GM21717 (cell line): ENCODE measurements around the gene MATK.
"Not testable (repeated sequence)": the region's sequence is repeated elsewhere in the genome, so short reads cannot be mapped to it uniquely, and the experiment has no call there.

Experiments used
- ATAC-seq: cut with Tn5 transposase; IDR thresholded peaks from one replicate; pipeline ENCODE4 v1.9.1; 2021; ENCODE audit warnings: mild to moderate bottlenecking, moderate library complexity; ENCODE audit not compliant: unreplicated experiment

Gene MATK

DNA sequence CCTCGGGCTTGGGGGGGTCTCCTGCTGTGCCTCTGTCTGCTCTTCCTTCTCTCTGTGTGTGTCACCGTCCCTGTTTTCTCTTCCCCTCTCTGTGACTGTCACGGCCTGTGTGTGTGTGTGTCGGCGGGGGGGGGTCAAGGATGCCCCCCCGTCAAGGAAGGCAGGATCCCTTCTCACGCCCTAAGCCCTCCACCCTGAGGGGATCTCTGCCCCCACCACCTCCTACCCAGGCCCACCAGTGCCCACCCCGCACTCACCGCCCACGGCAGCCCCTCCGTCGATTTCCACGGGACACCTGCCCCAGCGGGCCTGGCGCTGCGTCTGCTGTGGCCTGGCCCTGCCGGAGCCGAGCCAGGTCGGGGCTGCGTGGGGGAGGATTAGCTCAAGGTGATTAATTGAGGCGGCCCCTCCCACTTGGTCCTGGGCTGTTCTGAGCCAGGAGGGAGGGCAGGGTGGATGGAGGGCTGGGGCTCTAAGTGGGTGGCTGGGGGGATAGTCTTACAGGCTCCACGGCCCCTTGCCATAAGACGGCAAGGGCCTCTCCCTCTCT, 14.2 kb downstream of the MATK start, which contains the start of gene RAX2:
TSS of gene RAX2 (minus strand) at position 323 of the 550 bp plus-strand sequence. CDS start 486 bp downstream, outside the sequence.
- no peak for ATAC-seq

DNA sequence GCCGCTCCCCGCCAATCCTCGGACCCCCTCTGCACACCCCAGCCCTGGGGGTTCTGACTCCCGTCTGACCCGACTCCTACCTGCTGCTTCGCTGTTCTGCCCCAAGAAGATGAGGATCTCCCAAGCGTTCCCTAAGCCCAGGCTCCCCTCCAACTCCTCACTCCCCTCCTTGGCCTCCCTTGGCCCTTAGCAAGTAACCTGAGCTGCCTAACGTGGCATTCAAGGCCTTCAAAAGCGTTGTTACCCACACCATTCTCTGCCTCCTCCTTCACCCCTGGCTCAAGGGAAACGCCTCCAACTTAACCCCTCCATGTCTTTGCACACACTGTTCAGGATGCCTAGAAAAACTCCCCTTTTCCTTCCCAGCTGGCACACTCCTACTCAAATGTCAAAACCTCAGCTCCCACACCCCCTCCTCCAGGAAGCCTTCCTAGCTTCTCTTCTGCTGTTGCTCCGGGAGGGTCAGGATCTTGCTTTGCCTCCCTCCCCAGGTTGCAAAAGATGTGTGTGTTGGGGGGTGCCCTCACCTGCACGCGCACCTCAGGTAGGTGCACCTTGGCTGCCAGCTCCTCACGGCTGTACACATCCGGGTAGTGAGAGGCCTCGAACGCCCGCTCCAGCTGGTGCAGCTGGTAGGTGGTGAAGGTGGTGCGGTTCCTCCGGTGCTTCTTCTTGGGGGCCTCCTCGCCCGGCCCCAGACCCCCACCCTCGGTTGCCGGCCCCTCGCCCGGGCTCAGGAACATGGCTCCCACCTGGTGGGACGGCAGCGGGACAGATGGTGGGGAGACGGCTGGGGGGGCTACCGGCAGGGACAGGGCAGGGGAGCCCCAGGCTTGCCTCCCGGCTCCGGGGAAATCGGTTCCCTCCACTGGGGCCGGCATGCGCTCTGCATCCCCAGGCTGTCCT, 14.9 kb downstream of the MATK start:
- ATAC-seq = no peak

DNA sequence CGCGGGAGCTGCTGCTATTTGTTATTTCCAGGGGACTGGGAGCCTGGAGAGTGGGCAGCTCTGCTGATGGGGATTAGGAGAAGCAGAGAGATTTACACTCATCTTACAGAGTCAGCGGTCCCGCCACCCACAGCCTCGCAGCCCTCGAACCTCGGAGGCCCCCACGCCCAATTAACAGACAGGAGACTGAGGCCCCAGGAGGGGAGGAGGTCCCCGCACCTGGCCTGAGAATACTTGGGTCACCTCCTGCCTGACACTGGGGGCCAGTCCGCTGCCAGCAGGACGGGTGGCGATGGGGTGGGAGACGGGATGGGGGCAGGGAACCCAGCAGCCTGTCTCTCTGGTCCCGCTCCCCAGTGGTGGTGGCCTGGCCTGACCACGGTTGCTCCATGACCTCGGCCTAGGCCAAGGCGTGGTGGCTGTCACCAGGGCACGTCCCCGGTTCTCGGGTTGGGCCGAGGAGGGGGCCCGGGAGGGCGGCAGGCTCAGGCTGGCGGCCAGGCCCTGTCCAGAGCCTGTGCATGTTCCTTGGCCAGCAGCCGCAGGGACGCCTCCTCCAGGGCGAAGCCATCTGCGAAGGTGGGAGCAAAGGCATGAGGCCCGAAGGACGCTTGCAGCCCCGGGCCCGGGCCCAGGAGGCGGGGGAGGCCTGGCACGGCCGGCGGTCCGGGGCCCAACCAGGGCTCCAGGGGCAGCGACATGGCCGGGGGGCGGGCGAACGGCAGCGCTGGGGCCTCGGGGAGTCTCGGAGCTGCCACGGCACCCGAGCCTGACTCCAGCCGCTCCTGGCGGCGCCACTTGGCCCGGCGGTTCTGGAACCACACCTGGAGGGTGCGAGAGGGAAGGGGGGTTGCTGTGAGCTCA, 15.8 kb downstream of the MATK start:
- ATAC-seq = no peak

DNA sequence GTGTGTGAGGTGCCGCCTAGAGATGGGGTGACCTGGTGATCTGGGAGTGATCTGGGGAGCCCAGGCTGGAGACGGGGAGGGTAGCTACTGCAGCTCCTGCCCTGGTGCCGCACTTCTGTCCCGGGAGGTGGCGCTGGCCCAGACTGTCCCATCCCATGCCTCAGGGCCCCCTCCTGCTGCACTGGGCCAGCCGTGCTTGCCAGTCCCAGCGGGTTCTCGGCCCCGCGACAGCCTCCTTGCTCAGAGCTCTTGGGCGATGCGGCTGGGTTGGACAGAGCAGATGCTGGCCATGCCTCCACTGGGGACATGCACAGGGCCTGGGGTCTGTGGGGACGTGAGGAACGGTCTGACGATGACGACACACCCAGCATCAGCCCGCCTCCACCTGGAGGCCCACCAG, 16.7 kb downstream of the MATK start:
- ATAC-seq = no peak

DNA sequence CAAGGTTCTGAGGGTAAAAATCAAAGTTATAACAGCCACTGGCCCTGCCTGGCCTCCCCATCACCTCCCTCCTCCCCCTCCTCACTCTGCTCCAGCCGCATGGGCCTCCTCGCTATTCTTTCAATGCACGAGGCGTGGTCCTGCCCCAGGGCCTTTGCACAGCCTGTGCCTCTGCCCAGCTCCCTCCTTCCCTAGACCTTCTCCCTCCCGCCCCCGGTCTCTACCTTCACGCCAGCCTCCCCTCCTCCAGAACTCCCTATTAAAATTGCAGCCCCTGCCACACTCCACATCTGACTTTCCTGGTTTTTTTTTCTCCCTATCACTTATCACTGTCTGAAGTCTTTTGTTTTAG, 17.5 kb downstream of the MATK start:
- no peak for ATAC-seq

DNA sequence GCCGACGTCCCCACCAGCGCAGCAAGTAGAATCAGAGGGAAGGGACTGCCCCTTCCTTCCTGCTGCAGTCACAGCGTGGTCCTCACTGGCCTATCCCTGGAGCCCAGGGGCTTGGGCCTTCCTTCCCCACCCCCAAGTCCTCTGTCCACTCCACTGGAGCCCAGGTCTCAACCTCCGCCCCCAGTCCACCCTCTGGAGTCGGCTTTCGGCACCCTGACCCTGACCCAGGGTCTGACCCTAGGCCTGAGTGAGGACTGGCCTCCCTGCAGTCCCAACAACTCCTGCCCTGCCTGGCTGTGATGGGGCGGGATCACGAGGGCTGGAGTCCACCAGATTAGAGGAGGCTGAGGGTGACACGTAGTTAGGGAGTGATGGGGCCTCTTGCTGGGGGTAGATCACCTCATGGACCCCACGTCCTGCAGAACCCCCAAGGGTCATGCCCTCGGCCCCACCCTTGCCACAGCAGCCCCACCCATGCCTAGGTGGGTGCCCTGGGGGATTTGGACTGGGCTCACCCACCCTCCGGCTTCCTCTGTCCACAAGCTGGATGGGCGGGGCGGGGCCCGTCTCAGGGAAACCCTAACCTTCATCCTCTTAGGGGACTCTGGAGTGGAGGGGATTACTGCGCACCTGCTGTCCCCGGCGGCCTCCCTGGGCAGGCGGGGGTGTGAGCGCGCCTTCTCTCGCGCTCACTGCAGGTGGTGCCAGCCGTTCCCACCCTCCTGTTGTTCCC, 18.0 kb downstream of the MATK start:
- no peak for ATAC-seq

DNA sequence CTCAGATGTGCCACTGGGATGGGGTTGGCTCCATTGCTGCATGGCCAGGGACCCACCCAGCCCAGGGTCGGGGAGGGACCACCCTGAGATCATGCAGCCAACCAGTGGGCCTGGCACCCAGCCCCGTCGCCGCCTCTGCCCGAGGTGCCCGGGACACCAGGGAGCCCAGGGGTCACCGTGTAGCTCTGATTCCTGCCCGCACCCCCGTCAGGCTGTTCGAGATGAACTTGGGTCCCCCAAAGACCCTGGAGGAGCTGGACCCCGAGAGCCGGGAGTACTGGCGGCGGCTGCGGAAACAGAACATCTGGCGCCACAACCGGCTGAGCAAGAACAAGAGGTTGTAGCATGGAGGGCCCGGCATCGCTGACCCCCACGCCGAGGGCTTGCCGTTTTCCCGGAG, 19.1 kb downstream of the MATK start:
- no peak for ATAC-seq

DNA sequence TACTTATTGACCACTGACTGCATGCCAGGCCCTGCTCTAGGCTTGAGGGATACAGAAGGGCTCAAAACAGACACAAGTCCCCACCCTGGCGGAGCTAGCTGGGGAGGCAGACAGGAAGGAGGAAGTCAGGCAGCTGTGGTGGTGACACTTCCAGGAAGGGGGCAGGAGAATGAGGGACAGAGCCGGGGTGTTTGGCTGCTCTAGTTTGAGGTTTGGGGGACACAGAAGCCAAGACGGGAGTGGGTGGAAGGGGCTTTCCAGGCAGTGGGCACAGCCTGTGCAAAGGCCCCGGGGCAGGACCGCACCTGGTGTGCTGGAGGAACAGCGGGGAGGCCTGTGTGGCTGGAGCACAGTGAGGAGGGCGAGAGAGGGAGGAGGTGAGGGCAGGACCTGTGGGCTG, 19.7 kb downstream of the MATK start:
- ATAC-seq = no peak

DNA sequence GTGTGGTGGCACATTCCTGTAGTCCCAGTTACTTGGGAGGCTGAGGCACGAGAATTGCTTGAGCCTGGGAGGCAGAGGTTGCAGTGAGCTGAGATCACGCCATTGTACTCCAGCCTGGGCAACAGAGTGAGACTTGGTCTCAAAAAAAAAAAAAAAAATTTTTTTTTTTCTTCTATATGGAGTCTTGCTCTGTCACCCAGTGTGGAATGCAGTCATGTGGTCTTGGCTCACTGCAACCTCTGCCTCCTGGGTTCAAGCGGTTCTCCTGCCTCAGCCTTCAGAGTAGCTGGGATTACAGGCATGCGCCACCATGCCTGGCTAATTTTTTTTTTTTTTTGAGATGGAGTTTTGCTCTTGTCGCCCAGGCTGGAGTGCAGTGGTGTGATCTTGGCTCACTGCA, 20.4 kb downstream of the MATK start:
- ATAC-seq = not testable (repeated sequence)

DNA sequence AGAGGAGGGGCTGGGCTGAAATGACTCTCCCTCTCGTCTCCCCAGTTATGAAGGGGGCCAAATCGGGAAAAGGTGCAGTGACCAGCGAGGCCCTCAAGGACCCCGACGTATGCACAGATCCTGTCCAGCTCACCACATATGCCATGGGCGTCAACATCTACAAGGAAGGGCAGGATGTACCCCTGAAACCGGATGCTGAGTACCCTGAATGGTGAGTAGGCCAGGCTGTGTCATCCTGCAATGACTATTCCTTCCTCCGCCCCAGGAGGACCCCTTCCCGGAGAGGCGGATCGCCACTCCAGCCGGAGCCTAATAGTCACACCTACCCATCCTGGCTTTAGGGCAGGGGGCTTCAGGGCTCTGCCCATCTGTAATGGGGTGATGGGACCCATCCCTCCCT, 21.1 kb downstream of the MATK start:
- no peak for ATAC-seq

DNA sequence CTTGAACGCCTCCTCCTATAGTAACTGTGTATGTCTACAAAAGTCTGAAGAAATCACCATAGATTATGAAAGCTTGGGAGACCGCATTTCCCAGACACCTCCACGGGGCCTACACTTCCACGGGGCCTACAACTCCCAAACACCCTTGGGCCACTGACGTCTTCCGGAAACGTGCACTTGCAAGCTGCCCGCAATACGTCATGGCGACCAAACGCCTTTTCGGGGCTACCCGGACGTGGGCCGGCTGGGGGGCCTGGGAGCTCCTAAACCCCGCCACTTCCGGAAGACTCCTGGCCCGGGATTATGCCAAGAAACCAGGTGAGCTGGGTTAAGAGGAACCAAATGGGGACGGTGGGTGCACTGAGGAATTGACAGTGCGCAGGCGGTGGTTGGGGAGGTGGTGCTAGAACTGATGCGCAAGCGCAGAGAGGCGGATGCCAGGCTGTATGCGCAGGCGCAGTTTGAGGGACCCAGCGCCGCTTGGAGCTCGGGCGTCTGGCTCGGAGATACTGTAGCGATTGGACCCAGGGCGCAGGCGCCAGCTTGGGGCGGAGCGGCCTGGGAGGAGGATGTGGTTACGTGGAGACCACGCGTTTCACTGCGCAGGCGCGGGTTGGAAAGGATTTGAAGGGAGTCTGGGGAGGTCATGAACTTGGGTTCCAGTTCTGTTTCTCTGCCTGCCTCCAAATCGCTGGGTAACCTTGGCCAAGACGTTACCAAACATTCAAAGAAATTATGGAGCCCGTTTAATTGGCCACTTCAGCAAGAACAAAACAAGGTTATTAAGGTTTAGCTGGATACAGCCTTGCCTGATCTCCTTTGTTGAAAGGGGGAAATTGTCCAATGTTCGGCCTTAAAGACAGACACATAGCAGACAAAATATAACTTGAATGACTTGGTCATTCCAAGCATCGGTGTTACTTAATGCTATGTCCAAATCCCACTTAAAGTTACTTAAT, 23.4 kb downstream of the MATK start, which contains the start of gene MRPL54:
TSS of gene MRPL54 (plus strand) at position 182 of the 959 bp plus-strand sequence. CDS start at position 201, 19 bp downstream.
- peak; percentile 66 for ATAC-seq

DNA sequence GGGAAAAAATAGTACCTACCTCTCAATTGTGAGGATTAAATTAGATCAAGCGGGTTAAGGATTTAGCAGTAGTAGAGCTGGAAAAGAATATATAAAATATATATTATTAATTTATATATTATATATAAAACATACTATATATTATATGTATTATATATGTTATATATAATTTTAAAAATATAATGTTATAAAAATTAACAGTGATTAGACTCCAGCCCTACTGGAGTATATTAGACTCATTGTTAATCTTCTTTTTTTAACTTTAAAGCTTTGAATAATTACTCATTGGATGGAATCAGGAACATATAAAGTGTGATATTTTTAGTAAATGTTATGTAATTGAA, 24.1 kb downstream of the MATK start:
- ATAC-seq = no peak

DNA sequence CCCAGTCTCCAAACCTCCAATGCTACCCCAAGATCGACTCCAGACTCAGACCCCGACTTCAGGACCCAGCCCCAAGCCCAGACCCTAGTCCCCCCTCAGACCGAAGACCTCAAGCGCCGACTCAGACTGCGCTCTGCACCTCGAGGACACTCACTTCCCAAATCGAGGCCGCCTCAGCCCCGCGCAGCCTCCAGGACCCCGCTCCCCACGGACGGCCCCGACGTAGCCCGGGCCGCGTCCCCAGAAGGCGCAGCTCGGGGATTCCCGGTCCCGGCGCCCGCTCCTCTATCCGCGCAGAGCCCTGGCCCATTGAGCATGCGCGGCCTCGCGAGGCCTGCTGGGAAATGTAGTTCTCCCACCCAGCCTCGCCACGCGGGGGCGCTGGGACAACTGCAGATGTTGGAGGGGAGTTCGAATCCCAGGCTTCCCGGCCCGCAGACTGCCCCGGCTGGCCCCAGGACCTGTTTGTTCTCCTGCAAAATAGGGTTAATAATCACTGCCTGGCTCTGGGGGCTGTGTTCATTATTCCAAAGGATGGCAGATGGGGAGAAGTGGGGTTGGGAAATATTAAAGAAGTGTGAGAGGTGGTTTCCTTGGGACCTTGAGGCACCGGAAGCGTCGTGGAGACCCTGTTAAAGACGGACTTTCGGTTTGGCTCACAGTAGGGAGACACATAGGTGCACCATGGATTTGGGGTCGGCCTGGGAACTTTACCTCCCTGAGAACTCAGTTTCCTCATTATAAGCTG, 24.6 kb downstream of the MATK start, which contains the start of gene APBA3:
TSS of gene APBA3 (minus strand) at position 311 of the 748 bp plus-strand sequence. CDS start 1,428 bp downstream, outside the sequence.
- peak; percentile 45 for ATAC-seq

DNA sequence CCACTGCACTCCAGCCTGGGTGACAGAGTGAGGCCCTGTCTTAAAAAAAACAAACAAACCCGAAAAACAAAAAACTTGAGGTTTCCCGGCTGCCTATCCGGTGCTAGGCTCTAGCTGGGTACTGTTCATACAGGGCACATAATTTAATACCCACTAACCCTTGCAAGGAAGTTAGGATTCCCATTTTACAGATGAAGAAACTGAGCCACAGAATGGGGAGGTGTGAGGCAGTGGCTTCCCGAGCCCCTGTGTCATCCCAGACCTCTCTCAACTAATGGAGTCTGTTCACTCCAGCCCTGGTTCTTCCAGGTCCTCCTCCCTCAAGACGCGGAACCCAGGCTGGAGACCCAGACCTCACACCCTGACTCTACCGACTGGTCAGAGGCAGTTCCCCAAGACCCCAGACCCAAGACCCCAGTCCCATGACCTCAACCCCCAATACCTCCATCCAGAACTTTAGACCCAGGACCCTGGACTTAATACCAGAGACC, 25.3 kb downstream of the MATK start:
- peak; percentile 1 for ATAC-seq

DNA sequence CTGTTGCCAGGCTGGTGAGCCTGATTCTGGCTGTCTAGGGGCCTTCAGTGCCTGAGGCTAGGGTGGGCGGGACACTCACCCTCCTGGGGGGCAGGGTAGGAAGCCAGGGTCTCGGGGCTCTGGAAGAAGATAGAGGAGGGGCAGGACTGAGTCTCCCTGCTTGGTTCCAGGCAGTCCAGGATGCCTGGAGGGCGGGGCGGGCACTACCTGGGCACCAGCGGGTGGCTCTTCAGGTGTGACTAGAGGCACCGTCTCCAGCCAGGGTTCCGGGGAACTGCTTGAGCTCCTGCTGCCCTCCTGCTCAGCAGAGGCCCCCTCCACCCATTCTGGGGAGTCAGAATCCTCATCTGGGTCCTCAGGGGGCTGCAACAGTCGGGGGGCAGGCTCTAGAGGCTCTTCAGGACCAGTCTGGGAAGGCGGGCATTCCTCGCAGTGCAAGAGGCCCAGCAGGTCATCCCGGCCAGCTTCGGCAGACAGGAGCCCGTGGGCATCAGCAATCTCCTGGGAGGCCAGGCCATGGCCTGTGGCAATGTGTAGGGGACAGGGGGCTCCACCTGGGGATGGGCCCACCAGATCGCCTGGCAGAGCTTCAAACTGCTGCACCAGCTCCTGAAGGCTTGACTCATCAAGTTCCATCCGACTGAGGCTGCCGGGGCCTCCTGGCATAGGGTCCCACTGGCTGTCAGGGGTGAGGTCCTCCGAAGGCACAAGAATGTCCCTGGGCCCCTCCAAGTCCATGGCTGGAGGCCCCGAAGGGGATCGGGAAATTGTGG, 26.5 kb downstream of the MATK start:
- no peak for ATAC-seq

DNA sequence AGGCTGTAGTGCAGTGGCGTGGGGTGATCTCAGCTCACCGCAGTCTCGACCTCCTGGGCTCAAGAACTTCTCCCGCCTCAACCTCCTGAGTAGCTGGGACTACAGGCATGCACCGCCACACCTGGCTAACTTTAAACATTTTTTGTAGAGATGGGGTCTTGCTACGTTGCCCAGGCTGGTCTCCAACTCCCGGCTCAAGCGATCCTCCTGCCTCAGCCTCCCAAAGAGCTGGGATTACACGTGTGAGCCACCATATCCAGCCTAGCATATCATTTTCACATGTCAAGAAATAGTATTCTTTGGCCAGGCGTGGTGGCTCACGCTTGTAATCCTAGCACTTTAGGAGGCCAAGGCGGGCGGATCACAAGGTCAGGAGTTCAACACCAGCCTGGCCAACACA, 27.9 kb downstream of the MATK start:
- not testable (repeated sequence) for ATAC-seq

DNA sequence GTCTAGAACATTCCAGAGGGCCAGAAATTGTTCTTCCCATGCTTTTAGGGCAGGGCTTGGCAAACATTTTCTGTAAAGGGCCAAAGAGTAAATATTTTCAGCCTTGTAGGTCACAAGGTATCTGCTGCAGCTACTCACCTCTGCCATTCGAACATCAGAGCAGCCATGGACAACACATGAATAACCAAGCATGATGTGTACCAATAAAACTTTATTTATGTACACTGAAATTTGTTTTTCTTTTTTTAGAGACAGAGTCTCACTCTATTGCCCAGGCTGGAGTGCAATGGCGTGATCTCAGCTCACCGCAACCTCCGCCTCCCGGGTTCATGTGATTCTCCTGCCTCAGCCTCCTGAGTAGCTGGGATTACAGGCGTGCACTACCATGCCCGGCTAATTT, 28.5 kb downstream of the MATK start:
- ATAC-seq = not testable (repeated sequence)
